ENCODE measurements around the gene SATB1.
"Not testable (repeated sequence)": the region's sequence is repeated elsewhere in the genome, so short reads cannot be mapped to it uniquely, and the experiment has no call there.

The SATB1 gene

DNA sequence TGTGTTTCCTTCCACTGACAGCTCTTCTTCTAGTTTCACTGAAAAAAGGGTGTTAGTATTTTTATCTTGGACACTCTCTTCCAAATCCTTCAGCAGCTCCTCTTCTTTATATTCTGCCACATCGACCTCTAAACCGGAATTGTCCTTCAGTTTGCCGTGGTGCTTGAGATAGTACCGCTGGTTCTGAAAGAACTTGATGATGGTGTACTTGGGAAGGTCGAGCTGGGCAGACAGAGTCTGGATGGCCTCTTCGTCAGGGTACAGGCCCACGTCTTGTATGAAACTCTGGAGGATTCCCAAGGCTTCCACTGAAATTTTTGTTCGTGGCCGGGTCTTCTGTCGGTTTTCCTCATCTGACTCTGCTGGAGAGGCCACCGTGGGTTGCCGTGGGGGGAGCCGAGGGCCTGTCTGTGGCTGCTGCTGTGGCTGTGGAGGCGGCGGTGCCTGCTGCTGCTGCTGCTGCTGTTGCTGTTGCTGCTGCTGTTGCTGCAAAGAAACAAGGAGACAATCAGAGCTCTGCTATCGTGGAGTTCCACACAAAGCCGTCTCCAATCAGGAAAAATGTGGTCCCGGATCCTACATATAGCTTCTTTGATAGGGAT lies 75.8 kb downstream of the SATB1 start:
- DNase-seq = no peak

DNA sequence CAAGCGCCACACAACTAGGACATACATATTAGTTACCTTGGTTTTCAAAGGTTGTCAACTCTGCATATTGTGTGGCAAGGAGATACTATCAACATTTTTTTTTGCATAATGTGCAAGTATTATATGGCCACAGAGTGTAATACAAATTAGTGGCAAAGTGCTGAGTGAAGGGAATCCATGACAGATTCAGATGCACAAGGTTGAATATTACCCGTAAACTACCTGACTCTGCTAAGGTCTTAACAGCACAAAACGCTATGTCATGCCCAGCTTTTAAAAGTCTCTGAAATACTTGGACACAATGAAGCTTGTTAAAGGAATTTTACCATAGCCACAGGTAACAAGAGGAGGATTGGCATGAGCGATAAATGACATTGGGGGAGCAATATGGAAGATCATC lies 79.0 kb downstream of the SATB1 start:
- DNase-seq = no peak

GRCh38 chr3:18345015-18345367 lies 80.1 kb downstream of the SATB1 start:
- no peak for DNase-seq

DNA sequence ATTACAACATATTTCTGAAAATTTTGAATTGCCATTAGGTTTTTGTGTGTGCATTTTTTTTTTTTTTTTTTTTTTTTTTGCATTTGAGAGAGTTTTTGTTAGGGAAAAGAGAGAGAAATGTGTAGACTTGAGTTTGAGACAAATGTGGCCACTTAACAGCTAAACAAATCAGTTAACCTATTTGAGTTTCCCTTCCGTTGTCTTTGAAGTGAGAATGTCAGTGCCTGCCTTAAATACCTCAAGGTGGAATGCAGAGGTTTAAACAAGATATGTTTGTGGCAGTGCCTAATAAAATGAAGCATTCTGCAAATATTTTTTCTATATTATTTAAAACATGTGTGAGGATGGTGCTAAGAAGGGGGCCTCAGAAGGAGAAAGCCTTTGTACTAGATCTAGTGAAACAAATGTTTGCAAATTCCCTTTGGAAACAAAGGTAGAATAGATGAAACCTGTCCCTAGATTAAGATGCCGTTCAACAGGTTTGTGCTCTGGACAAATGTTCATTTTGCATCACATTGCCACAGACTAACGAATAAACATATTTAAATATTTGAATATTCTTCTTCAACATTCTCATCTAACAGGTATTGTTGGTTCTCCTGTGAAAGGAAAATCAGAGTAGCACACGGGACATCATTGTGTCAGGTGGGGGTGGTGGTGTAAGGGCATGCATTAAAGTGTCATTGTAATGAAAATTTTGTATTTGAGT lies 80.7 kb downstream of the SATB1 start:
- DNase-seq = no peak

DNA sequence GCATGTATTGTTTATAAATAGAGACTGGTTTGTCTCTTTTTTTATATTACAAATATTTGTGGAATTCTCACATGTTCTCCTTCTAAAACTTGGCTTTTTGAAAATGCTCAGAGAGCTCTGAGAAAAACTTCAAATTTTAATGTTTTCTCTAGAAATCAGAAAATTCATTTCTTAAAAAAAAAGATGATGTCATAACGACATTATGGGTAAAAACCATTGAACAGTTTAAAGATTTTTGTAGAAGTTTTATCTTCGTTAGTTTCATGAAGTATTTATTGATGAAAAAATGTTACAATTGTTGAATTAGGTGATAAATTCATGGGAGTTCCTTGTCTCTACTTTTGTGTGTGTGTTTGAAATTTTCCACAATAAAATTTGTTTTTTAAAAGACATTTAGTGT lies 81.3 kb downstream of the SATB1 start:
- DNase-seq = no peak

- no peak for DNase-seq
Observed at GRCh38 chr3:18338827-18339514, 86.2 kb downstream of the SATB1 start.

GRCh38 chr3:18337231-18337630 lies 87.9 kb downstream of the SATB1 start:
- no peak for DNase-seq

GRCh38 chr3:18334837-18335601 lies 90.1 kb downstream of the SATB1 start:
- DNase-seq = no peak

GRCh38 chr3:18330772-18331441 lies 94.2 kb downstream of the SATB1 start:
- not testable (repeated sequence) for DNase-seq

DNA sequence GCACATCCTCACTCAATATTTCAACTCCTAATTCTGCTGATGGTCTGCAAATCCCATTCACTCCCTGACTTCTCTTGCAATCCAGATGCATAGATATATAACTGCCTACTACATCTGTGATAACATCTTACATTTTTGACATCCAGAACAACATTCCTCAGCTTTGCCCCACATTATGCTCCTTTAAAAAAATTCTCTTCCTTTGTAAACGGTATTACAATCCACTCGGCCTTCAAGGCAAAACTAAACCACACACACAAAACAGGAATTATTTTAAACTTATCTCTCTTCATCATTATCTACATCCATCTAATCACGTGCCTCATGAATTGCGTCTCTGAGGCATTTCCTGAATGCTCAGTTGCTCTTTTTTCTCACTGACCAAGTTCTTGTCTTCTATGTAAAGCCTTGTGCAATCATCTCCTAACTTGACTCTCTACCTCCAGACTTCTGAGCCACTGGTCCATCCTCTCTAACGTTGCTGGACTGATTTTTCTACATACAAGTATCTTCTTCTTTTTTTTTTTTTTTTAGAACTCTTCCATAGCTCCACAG lies 117.0 kb downstream of the SATB1 start:
- no peak for DNase-seq

DNA sequence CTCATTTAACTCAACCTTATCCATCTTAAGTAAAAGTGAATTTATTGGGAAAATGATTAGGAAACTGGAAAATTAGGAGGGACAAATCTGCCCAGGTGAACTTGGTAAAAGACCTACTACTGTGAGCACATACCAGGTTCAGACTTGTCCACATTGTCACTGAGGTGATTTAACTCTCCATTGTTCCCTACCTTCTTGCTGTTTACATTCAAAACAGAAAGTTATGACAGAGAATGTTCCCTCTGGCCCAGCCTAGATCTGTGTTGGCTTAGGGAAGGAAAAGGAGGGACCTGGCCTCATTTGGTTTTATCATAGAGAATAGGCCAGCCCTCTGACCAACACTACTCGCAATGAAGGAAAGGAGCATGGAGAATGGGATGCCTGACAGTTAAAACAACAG lies 117.6 kb downstream of the SATB1 start:
- DNase-seq = peak; percentile 1

DNA sequence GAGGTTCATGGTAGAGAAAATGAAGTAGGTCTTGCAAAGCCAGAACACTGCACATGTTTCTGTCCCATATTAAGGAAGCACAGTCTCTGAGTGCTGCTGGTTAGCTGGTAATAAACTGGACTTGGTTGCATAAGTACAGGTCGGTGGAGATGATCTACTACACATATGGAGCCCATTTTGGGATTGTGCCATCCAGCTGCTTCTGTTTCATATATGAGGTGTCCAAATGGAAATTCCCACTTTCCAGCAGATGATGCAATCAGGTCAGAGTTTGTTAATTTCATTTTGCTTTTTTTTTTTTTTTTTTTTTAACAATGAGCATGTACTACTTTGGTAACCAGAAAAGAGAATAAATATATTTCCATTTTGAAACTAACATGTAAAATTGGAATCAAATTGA lies 122.6 kb downstream of the SATB1 start:
- no peak for DNase-seq

DNA sequence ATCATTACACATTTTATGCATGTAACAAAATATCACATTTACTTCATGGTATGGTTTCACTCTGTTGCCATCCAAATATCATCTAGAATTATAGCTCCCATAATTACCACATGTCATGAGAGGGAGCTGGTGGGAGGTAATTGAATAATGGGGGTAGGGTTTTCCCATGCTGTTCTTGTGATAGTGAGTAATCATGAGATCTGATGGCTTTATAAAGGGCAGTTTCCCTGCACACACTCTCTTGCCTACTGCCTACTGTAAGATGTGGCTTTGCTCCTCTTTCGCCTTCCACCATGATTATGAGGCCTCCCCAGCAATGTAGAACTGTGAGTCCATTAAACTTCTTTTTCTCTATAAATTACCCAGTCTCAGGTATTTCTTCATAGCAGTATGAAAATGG lies 123.4 kb downstream of the SATB1 start:
- no peak for DNase-seq

GRCh38 chr3:18300916-18301315 lies 124.2 kb downstream of the SATB1 start:
- no peak for DNase-seq

GRCh38 chr3:18297126-18297525 lies 128.0 kb downstream of the SATB1 start:
- no peak for DNase-seq

Data from NCI-H146 (cell line).